DOHH2 (cell line): ENCODE data around the gene EPHA10.

Experiments
- CTCF ChIP-seq: fragments of 200-600 bp; sonication (generic); IDR thresholded peaks from one replicate; pipeline ENCODE4 v1.5.1; 2014; ENCODE audit warnings: antibody characterized with exemption, mild to moderate bottlenecking, low read depth, low read length; ENCODE audit not compliant: poor library complexity, severe bottlenecking
- EZH2phosphoT487 ChIP-seq: fragments of 200-600 bp; sonication (generic); IDR thresholded peaks from 2 replicates; pipeline ENCODE4 v1.6.1; 2017; ENCODE audit warnings: borderline replicate concordance, mild to moderate bottlenecking, antibody characterized with exemption, low read length, moderate library complexity, mixed read lengths

- TF ChIP-seq EZH2phosphoT487 (no peak), CTCF (peak; percentile 67)
Measured at GRCh38 chr1:37692078-37692833, 72.7 kb downstream of the EPHA10 start, which contains the start of gene CDCA8.
